GM20000 (cell line): ENCODE data around the gene CNDP2.

Experiments used
- DNase-seq: peaks from one replicate; pipeline ENCODE4 v3.0.0; 2012; ENCODE audit warnings: low spot score
- CTCF ChIP-seq: IDR thresholded peaks from 2 replicates; pipeline ENCODE4 v1.5.1; 2012; ENCODE audit warnings: mild to moderate bottlenecking, control low read depth; ENCODE audit errors: extremely low read depth, missing control alignments

The CNDP2 gene

GRCh38 chr18:74531043-74531442, 34.9 kb downstream of the CNDP2 start:
- DNase-seq, result no peak
- TF ChIP-seq CTCF, result no peak

GRCh38 chr18:74532511-74533025, 36.4 kb downstream of the CNDP2 start:
- no peak for TF ChIP-seq CTCF
- DNase-seq, result no peak

- DNase-seq, result no peak
- TF ChIP-seq CTCF, result no peak
Observed at GRCh38 chr18:74533666-74534065, 37.5 kb downstream of the CNDP2 start.

- no peak for TF ChIP-seq CTCF
- DNase-seq, result no peak
Observed at GRCh38 chr18:74534150-74534969, 38.2 kb downstream of the CNDP2 start, which contains the start of gene CNDP1. Gene CNDP1, plus strand, starts transcription at chr18:74534500. Its CDS starts 168 bp downstream, at chr18:74534668.

GRCh38 chr18:74534981-74535649, 39.0 kb downstream of the CNDP2 start:
- DNase-seq, result no peak
- no peak for TF ChIP-seq CTCF

GRCh38 chr18:74539289-74539688, 43.1 kb downstream of the CNDP2 start:
- TF ChIP-seq CTCF, result no peak
- no peak for DNase-seq
